Activated CD8-positive, alpha-beta memory T cell treated with anti-CD3 and anti-CD28 coated beads for 4 hours (primary cell): Measurements from ENCODE around the gene NELL1.

Source experiments
- DNase-seq, 2 donors: peaks; one replicate each; pipeline ENCODE4 v3.0.0-alpha.2; 2020; ENCODE audit warnings: low read depth in 2 of 2

NELL1 gene

DNA sequence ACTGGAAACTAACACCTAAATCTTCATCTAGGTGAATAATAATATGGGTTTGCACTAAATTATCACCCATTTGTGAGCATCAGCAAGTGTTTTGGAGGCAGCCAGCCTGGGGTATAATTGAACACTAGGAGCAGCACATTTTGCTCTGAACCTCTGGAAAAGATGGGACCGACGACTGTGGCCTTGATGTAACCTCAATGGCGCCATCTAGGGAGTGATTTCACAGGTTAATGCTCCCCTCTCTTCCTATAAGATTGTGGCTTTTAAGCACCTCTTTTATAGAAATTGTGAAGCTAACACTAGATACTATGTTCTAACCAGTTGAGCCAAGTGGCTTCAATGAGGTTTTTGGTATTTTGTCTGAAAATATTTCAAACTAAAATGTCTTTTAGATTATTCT is 203.7 kb downstream of the NELL1 start:
- DNase-seq, result no peak

DNA sequence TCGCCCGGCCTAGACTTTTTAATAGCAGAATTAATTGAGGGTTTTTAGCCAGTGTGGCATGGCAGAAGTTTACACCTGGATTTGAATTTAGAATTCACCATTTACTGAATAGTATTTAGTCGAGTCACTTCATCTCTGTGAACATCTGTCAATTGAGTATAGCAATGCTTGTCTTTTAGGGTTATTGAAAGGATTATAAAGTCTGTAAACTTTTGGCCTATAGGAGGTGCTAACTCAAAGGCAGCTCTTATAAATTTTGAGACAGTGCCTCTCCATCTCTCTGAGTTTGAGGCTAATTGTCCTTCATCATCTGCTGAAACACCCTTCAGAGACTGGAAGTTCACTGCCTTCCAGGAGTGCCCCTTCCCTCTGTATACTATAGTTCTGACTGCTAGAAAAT is 205.0 kb downstream of the NELL1 start:
- DNase-seq, result no peak

DNA sequence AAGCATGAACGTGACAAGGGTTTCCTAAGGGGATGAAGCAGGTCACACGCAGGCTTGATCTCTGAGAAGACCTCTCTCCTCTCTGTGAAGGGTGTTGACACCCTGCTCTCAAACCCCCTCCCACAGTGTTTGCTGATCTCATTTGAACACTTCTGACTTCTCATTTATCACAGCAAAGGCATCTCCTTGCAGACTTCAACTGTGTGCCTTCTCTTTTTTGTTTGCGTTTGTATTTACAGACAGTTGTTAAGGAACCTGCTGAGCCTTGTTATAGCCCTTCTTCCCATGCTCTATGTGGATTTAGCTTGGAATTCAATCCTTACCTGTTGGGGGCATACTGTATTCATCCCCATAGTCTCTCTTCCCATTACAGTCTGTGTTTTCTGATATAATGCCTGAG is 206.5 kb downstream of the NELL1 start:
- DNase-seq, result no peak

DNA sequence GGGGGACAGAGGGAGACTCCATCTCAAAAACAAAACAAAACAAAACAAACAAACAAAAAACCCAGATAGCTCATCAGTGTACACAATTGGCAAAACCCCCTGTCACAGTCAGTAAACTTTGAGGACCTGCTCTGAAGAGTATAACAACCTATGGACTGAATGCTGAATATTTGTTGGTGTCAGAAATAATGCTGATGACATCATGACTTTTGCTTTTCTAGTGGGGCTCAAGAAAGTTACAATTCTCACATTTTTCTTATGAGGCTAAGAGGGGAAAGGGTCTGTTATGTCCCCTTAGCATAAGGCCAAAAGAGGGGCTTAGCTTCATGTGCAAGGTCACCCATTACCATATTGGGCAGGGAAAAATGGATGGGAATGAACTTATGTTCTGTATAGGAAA is 207.4 kb downstream of the NELL1 start:
- no peak for DNase-seq

DNA sequence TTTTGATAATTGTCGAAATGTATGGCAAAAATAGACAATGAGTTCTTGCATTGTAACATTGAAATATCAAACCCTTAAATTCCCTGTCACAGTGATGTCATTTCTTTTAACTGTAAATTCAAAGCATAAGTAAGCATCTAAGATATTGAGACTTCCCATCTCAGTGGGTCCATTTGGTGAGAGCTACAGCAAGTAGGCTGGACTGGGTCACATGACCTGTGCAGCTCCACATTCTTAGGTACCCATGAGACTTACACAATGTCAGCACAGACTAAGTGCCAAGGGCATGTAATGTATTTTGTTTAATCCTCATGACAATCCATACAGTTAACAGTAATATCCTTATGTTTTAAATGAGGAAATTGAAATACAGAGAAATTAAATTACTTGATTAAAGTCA is 210.7 kb downstream of the NELL1 start:
- DNase-seq, result no peak

DNA sequence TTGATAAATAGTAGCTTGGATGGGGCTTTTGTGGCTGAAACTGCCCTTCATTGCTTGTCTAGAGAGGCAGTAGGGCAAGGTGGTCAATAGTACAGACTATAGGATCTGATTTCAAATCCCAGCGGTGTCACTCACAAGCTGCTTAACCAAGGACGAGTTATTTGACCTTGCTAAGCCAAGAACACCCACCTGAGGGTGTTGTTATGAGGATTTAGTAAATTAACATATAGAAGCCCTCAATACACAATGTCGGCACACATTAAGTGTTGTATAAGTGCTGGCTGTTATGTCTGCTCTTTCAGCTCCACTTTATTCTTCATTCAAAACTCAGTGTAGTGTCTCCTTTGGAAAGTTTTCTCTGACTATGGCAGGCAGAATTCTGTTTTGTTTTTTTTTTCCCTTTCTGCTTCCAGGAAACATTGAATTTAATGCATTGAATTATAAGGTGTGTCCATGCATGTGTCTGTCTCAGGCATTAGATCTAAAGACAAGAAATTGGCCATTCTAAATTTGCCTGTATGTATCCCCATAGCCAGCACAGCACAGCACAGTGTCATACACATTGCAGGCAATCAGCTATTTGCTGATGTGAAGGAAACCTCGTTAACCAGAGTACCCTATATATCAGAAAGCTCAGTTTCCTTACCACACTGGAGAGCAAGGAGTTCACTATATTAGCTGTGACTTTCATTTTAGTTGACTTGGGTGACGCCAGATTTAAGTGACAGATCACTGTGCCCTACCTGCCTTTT is 212.1 kb downstream of the NELL1 start:
- no peak for DNase-seq

DNA sequence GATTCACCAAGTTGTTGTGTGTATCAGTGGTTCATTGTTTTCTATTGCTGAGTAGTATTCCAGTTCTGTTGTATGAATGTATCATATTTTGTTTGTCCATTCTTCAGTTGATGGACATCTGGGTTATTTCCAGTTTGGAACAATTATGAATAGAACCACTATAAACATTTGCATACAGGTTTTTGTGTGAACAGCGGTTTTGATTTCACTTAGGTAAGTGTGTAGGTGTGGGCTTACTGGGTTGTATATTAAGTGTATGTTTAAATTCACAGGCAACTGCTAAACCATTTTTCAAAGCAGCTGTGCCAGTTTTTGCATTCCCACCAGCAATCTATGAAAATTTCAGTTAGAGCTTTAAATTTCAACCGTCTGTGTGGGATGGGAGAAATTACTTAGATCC is 217.8 kb downstream of the NELL1 start:
- DNase-seq, result no peak

DNA sequence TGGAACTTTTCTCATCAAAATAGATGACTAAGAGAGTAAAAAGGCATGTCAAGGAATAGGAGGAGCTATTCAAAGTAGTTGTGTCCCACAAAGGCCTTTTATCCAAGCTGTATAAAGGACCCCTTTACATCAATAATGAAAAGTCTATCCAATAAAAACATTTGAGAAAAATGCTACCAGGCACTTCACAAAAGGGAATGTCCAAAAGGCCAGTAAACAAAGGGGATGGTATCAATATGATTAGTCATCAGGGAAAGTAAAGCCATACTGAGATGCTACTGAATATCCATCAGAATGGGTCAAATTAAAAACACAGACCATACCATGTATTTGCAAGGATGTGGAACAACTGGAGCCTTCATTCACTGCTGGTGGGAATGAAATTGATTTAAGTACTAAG is 224.9 kb downstream of the NELL1 start:
- no peak for DNase-seq

DNA sequence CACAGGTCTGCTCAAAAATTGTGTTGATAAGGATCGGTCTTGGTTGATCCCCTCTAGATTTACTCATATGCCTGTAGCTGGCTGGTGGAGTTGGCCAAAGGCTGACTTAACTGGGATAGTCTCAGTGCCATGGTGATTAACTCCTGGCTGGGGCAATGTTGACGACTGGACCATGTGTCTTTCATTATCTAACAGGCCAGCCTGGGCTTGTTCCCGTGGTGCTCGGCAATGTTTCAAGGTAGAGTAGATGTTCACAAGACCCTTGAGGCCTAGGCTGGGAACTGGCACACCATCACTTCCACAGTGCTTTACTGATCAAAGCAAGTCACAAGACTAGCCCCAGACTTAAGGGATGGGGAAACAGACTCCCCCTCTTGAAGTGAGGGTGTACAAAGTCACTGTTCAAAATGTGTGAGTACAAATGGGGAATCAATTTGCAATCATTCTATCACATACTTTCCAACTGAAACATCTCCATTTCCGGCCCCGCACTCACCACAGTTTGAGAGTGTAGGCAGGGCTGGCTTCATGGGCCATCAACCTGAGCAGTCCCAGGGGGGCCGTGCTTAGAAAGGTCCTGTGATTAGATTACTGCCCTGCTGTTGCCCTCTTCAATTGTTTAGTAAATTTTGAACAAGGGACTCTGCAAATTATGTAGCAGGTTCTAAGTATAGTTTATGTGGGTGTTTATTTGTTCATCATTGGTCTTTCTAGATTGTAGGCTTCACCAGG is 240.8 kb downstream of the NELL1 start:
- no peak for DNase-seq

DNA sequence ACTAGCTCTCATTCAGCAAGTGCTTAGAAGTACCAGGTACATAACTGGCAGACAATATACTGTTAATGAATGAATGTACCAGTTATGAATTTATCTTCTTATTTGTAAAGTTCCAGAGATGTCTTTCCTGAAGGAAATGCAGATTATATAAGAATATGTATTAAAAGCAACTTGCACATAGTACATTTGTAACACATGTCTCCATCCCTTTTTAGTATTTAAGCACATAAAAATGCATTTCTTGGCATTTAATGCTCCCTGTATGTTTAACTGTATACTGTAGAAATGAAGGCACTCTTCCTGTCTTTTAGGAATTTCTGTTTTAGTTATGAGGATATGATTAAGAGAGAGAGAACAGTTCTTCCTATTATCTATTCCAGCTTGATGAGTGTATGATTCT is 241.3 kb downstream of the NELL1 start:
- no peak for DNase-seq

DNA sequence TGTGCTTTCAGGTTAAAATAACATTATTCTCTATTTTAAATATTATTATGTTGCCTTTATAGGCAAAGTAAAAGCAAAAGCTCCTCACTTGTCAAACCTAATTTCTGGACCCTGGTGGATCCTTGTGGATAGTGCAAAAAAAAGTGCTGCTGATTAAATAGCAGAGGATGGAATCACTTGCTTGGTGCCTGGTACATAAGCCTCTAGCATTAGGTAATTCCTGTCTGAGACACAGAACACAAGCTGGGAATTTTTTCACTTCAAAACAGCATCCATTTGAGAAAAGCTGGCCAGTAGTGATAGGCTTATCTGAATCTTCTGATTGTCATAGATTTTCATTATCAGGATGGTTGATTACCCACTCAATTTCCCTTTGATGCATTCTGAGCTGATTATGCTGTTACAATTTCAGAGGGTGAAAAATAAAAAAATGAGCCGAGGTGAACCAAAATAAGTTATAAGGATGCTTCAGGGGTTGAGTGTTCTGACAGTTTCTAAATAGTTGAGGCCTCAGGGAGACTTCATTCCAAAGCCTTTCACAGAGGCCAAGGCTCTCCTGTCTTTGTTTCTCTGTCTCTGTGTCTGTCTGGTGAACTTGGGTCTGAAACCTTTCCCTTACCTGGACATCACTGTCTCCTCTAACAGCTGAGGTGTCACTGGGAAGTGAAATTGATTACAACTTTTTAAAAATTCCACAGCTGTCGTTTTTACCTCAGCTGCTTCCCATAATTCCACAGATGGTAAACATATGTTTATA is 242.9 kb downstream of the NELL1 start:
- no peak for DNase-seq

DNA sequence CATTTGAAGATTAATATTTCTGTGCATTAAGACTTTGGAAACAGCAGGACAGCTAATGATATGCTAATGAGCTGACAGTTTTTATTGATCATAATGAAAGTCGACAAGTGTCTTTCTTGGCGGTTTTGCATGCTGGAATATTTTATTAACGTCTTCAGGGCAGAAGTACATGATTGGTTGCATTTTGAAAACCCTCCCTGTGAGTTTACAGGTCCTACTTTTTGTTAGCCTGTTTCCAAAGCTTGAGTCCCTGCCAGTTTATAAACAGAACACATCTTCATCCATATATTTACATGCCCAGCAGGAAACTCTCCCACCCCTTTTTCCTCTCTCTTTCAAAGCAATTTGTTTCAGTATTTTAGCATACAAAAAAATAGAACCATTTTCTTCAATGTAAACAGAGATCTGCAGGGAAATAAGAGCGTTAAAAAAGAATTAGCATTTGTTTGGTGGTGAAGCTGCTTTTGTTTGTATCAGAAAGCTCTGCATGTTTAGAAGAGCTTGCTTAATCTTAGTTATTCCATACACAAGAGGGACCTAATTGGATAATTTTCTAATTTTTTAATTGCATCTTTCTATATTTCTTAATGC is 243.6 kb downstream of the NELL1 start:
- no peak for DNase-seq

DNA sequence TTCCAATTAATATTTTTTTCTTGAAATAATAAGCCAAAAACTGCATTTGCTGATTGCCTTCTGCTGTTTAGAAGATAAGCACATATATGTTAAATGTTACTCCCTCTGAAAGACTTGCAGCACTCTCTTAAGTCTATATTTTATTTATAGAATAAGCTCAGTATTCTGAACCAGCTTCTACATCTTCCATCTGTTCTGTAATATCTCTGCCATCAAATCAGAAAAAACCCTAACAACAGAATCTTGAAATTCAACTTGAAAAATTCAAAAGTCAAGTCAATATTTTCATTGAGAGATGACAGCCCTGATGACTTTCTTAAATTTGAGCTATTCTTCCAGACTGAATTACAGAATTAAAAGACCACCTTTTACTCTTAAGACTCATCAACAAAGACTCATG is 247.9 kb downstream of the NELL1 start:
- DNase-seq, result no peak

DNA sequence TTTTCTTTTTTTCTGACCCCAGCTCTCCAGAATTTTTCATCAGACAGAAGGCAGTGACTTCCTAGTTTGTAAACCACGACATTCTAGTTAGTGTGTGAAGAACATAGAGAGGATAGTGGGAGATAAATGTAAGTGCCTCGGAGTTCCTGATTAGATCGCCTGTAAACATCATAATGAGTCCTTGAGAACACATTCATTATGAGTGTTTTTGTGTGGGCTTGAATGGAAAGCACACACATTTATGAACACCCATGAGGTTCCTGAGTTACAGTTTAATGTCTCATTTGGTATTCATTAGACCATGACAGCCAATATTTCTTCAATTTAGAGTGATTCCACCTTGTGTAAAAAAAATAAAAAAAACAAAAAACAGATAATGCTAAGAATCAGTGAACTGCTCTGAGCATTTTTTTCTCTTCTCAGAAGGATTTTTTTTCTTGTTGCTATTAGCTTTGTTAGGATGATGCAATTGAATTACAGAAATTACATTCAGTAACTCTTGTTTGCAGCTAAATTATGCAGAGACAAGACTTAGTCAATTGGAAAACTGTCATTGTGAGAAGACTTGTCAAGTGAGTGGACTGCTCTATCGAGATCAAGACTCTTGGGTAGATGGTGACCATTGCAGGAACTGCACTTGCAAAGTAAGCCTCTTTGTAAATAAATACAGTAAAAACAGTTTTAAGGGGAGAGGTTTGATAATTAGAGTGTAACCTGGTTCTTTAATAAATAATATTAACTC is 257.6 kb downstream of the NELL1 start:
- DNase-seq, result no peak

DNA sequence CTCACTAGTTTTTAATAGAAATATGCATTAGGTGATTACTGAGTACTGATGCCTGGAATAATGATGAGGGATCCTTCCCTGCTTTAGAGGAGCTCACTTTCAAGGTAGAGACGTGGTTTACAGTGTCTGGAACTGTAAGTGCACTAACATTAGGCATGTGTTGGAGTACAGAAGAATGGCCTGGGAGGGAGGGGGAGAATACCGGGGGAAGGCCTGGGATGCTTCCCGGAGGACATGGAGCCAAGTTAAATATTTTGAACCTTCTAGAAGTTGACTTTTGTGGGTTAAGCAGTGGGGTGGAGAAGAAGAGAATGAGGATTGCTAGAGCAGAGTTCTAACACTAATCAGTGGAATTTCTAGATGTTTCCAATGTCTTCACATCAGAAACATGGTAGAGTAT is 261.6 kb downstream of the NELL1 start:
- no peak for DNase-seq

DNA sequence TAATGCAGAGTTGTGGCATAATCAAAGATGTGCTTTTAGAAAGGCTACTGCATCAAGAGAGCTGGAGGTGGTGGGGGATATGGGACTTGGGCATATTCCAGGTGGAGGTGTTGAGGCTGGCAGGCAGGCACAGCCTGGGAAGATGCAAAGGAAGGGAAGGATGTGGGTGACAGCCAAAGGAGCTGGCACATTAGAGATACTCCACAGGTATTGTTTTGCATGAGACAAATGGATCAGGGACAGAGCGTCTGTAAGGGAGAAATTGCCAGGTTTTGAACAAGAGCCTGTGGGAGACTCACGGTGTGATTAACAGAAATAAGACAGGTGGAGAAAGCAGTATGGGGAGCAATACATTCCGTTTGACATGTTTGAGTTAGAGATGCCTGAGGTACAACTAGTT is 263.7 kb downstream of the NELL1 start:
- DNase-seq, result no peak

DNA sequence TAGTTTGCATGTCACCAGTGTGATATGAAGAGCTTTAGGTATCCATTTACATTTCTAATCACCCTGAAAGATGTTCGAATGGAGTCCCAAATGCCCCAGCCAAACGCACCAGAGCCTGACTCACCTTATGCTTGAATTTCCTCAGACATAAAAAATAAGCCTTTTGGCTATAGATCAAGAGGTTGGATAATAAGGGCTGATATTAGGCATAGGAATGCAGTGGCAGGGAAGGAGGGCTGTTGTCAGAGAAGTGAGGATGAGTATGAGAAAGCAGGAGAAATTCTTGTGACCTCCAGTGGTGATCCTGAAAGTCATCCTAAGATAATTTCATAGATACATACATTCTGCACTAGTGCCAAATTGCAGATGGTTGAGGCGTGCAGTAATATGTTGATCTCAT is 264.6 kb downstream of the NELL1 start:
- no peak for DNase-seq

DNA sequence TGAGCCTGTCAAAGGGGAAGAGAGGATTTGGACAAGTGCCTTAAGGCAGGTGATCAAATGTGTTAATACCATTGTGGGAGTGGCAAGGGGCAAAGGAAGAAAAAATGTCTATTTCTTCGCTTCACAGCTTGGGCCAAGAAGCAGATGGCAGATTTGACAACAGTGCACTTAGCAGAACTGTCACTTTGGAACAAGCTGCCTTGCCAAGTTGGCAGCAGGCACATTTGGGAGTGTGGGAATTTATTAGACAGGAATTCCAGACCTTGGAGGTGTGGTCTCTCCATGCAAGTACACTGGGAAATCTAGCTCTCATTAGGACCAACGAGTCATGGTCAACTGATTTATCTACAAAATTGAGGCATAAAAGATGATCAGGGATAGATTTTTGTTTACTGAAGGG is 265.1 kb downstream of the NELL1 start:
- DNase-seq, result no peak

DNA sequence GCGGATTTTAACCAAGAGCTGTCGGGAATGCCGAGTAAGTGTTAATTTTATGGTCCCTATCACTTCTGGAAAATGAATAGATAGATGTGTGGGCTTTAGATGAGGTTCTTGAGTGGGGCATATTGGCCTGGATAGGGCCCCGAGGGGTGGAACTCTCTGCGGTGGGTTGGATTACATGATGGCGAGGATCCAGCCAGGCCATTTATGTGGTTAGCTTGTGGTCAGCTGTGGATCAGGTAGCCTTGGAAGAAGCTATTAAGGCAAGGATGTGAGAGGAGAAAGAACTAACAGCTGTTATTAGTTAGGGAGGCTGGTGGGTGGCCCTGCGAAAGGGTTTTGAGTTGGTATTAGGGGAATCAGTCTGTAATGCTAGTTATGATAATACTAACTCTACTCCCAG is 268.4 kb downstream of the NELL1 start:
- DNase-seq, result no peak

DNA sequence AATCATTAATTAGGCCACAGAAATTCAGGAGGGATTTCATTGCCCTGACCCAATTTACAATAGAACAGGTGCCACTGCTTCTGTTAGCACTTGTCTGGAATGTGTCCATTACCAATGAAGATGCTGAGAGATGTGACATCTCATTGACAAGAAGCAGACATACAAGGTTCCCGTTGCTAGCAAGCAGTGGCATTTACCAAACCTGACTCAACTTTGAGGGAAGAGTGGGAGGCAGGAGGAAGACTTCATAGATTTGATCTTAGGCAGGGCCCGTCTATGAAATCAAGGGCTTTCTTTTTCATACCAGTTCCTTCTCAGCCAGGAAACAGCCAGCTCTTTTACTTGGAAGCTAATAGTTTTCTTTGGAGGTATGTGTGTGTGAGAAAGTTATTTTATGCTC is 280.2 kb downstream of the NELL1 start:
- DNase-seq, result no peak

DNA sequence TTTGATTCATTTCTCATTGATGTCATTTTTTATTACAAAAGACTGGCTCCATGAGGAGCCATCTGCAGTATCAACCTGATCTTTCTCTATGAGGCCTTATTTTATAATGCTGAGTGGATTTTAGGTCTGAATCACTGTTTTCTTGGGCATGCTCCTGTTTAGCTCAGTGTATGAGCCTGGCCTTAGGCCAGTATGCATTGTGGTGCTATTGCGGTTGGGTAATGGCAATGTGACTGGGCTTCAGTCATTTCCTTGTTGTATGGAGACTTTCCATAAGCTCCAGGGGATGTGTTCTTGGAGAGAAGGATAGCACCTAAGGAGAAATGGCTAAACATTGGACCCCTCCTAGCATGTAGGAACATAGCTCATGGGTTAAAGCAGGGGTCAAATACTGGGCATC is 293.2 kb downstream of the NELL1 start:
- DNase-seq, result no peak

DNA sequence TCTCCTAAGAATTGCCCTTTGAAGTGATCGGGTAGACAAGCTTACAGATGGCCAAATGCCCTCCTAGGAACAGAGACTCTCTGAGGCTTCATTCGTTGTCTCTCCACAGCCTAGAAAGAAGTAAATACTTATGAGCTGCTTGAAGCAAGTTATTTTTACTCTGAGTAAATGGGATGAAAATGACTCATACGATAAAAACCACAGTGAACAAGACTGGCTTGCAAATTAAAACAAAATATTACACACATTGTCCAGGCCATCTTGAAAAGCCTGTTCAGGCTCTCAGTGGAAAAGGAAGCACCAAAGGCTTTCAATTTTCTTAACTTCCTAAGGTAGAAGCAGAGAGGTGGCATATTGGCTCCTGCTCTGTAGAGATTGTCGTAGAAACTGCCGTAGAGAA is 294.2 kb downstream of the NELL1 start:
- no peak for DNase-seq
